HepG2 (cell line): ENCODE data around the gene SMYD1. TPM values are rescaled to one million over a fixed set of nuclear protein-coding genes. Genes with fewer than 3 reads are reported as not detected.

ENCODE experiments used
- ATRX ChIP-seq: sonication (generic); formaldehyde crosslinking; IDR thresholded peaks from 2 replicates; pipeline ENCODE4 v1.4.0; 2020; ENCODE audit warnings: missing genetic modification reagents, borderline replicate concordance
- GABPA ChIP-seq, 2 experiments: IDR thresholded peaks; 2 replicates each; pipeline ENCODE4 v1.6.1; 2011 to 2016; ENCODE audit warnings: low read depth in 2 of 2, low read length in 1 of 2, missing biosample characterization in 1 of 2, missing genetic modification characterization in 1 of 2
- GATAD2A ChIP-seq: IDR thresholded peaks from 2 replicates; pipeline ENCODE4 v1.6.1; 2016
- GLMP ChIP-seq: sonication (generic); formaldehyde crosslinking; IDR thresholded peaks from 2 replicates; pipeline ENCODE4 v1.9.0; 2021; ENCODE audit warnings: missing genetic modification reagents, mild to moderate bottlenecking, borderline replicate concordance
- HMGXB4 ChIP-seq, 2 experiments: sonication (generic) in 1 of 2; formaldehyde crosslinking in 1 of 2; IDR thresholded peaks; 2 replicates each; pipeline versions ENCODE4 v1.4.0 to v1.6.1; 2018 to 2020; ENCODE audit warnings: missing genetic modification reagents in 2 of 2, borderline replicate concordance in 1 of 2, low read depth in 1 of 2, mild to moderate bottlenecking in 1 of 2, missing biosample characterization in 1 of 2
- MAFG ChIP-seq: sonication (generic); formaldehyde crosslinking; IDR thresholded peaks from 2 replicates; pipeline ENCODE4 v1.5.1; 2020; ENCODE audit warnings: mild to moderate bottlenecking, missing genetic modification reagents
- MAZ ChIP-seq, 2 experiments: sonication (generic) in 1 of 2; formaldehyde crosslinking in 1 of 2; IDR thresholded peaks; 2 replicates each; pipeline versions ENCODE4 v1.5.0 to v1.6.1; 2012 to 2020; ENCODE audit warnings: low read depth in 2 of 2, mild to moderate bottlenecking in 2 of 2, borderline replicate concordance in 1 of 2, improper control_type of control experiment in 1 of 2, low read length in 1 of 2, missing genetic modification reagents in 1 of 2, moderate library complexity in 1 of 2
- MTA3 ChIP-seq: sonication (generic); formaldehyde crosslinking; IDR thresholded peaks from 2 replicates; pipeline ENCODE4 v1.4.0; 2020; ENCODE audit warnings: missing genetic modification reagents
- NCOA5 ChIP-seq: sonication (generic); formaldehyde crosslinking; IDR thresholded peaks from 2 replicates; pipeline ENCODE4 v1.4.0; 2020; ENCODE audit warnings: missing genetic modification reagents
- POLR2G ChIP-seq: fragments of 200-400 bp; formaldehyde crosslinking; IDR thresholded peaks from 2 replicates; pipeline ENCODE4 v1.6.1; 2018; ENCODE audit warnings: mild to moderate bottlenecking, low read depth, low read length, moderate library complexity
- RFX3 ChIP-seq: IDR thresholded peaks from 2 replicates; pipeline ENCODE4 v1.6.1; 2016; ENCODE audit warnings: missing biosample characterization, missing genetic modification reagents
- RFXANK ChIP-seq: IDR thresholded peaks from 2 replicates; pipeline ENCODE4 v1.6.1; 2016
- SP4 ChIP-seq: sonication (generic); formaldehyde crosslinking; IDR thresholded peaks from 2 replicates; pipeline ENCODE4 v1.8.1; 2023; ENCODE audit warnings: mild to moderate bottlenecking, missing genetic modification reagents
- SRSF9 ChIP-seq: fragments of 200-400 bp; formaldehyde crosslinking; IDR thresholded peaks from 2 replicates; pipeline ENCODE4 v1.6.1; 2018; ENCODE audit warnings: borderline replicate concordance, mild to moderate bottlenecking, low read depth, low read length; ENCODE audit not compliant: insufficient read depth, poor library complexity, severe bottlenecking
- TEAD2 ChIP-seq: sonication (generic); formaldehyde crosslinking; IDR thresholded peaks from 2 replicates; pipeline ENCODE4 v1.9.0; 2021; ENCODE audit warnings: missing genetic modification reagents
- THYN1 ChIP-seq: sonication (generic); formaldehyde crosslinking; IDR thresholded peaks from 2 replicates; pipeline ENCODE4 v1.8.1; 2023; ENCODE audit warnings: low read depth, mild to moderate bottlenecking, moderate library complexity, missing genetic modification reagents, borderline replicate concordance
- U2AF2 ChIP-seq: fragments of 200-400 bp; formaldehyde crosslinking; IDR thresholded peaks from 2 replicates; pipeline ENCODE4 v1.6.1; 2017; ENCODE audit warnings: low read depth, mild to moderate bottlenecking, low read length
- ZMYM2 ChIP-seq: sonication (generic); formaldehyde crosslinking; IDR thresholded peaks from 2 replicates; pipeline ENCODE4 v1.8.0; 2022; ENCODE audit warnings: mild to moderate bottlenecking, missing genetic modification reagents
- ZNF260 ChIP-seq: sonication (generic); formaldehyde crosslinking; IDR thresholded peaks from 2 replicates; pipeline ENCODE4 v1.4.0; 2020; ENCODE audit warnings: missing genetic modification reagents, low read depth, mild to moderate bottlenecking, borderline replicate concordance
- ZNF777 ChIP-seq: sonication (generic); formaldehyde crosslinking; IDR thresholded peaks from 2 replicates; pipeline ENCODE4 v1.4.0; 2020; ENCODE audit warnings: missing genetic modification reagents
- polyA plus RNA-seq, 8 experiments: library from polyadenylated mRNA; depleted of rRNA in 3 of 8; stranded (reverse) in 7 of 8; unstranded in 1 of 8; fragments of >200 nt; fragmentation: Illumina TruSeq in 4 of 8; extraction: Trizol in 4 of 8; gene quantifications; 2 replicates each; pipeline versions ENCODE4 v1.2.1 to v1.2.3, GENCODE V29; 2011 to 2016; ENCODE audit warnings: low read depth in 4 of 8, missing spikeins in 1 of 8, mixed read lengths in 1 of 8; ENCODE audit not compliant: insufficient read depth in 1 of 8
- total RNA-seq, 5 experiments: library from RNA; depleted of rRNA; stranded (reverse); fragments of >200 nt; fragmentation: Illumina TruSeq; extraction: Trizol; gene quantifications; 2 replicates each; pipeline ENCODE4 v1.2.3, GENCODE V29; 2016; ENCODE audit warnings: low read depth in 1 of 5
- TF ChIP-seq, protein P1 (sequence below): sonication (generic); formaldehyde crosslinking; IDR thresholded peaks from 2 replicates; pipeline ENCODE4 v1.4.0; 2020; ENCODE audit warnings: missing genetic modification reagents
- TF ChIP-seq, protein P2 (sequence below): sonication (generic); formaldehyde crosslinking; IDR thresholded peaks from 2 replicates; pipeline ENCODE4 v1.5.0; 2020; ENCODE audit warnings: missing genetic modification reagents, mild to moderate bottlenecking, borderline replicate concordance

SMYD1 gene
- total and polyA plus RNA-seq, 2 of the 13 experiments (the other 11 are each of a cell fraction or from before 2014, with no cell fraction given): not detected

DNA sequence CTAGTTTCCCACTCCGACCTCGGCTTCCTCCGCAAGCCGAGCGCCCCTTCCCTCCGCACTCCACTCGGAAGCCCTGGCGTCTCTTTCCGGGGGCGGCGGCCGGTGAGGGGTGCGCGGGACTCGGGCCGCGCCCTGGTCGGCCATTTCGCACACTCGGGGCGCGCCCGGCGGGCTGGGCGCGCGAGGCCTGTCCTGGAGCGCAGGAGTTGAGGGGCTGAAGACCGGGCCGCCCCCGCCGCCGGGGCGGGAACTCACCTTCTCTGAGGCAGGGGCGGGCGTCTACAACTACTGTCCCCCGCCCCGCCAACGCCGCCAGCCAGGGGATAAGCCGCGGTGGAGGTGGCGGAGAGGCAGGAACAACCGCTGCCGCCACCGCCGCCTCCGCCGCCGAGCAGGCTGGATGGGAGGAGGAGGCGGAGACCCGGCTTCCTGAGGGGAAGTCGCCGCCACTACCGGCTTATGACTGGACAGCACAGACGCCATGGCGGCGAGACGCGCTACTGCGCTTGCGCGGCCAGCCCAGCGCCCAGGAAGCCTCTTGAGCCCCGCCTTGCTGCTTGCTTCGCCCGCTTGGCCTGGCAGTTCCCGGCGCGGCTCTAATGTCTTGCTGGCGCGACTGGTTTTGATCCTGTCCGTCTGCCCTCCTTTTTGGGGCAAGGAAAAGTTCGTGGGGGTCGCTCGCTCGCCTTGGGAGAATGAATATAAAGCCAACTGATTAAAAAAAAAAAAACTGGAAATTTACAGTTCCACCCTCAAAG is 12.1 kb upstream of the SMYD1 start, which contains the start of gene KRCC1 (continued):
- TF ChIP-seq GLMP (no peak), GABPA (IDR thresholded peaks at IDR 0.05; ENCODE audit: low read depth, low read length) (peak; percentile 61), GABPA (CRISPR knock-in tag; IDR thresholded peaks at IDR 0.05; ENCODE audit: low read depth) (peak; percentile 81), RFX3 (CRISPR knock-in tag) (no peak), SRSF9 (no peak), MAFG (CRISPR knock-in tag) (no peak), SP4 (CRISPR knock-in tag) (peak; percentile 19; the same call in 1 of the 2 replicates), MAZ (IDR thresholded peaks at IDR 0.05; ENCODE audit: borderline replicate concordance, low read depth, low read length) (0 out of 2 replicates have a peak, but pooled peaks have one; percentile 70), MAZ (CRISPR knock-in tag; IDR thresholded peaks at IDR 0.05; ENCODE audit: low read depth) (peak; percentile 89; the same call in 1 of the 2 replicates), ZMYM2 (CRISPR knock-in tag) (no peak), ZNF260 (no peak), NCOA5 (CRISPR knock-in tag) (no peak), POLR2G (peak; percentile 96), MTA3 (CRISPR knock-in tag) (no peak), U2AF2 (no peak), RFXANK (0 out of 2 replicates have a peak, but pooled peaks have one; percentile 62), TEAD2 (no peak), GATAD2A (CRISPR knock-in tag) (no peak; the same call in 1 of the 2 replicates), ATRX (CRISPR knock-in tag) (no peak), THYN1 (CRISPR knock-in tag) (no peak), ZNF777 (CRISPR knock-in tag) (peak; percentile 42), HMGXB4 (CRISPR knock-in tag; IDR thresholded peaks at IDR 0.05; ENCODE audit: borderline replicate concordance in 1 of 2, low read depth in 1 of 2) (peak; percentile 84 to 94)
- TF ChIP-seq, protein P1, sequence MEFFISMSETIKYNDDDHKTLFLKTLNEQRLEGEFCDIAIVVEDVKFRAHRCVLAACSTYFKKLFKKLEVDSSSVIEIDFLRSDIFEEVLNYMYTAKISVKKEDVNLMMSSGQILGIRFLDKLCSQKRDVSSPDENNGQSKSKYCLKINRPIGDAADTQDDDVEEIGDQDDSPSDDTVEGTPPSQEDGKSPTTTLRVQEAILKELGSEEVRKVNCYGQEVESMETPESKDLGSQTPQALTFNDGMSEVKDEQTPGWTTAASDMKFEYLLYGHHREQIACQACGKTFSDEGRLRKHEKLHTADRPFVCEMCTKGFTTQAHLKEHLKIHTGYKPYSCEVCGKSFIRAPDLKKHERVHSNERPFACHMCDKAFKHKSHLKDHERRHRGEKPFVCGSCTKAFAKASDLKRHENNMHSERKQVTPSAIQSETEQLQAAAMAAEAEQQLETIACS (CRISPR knock-in tag): no peak; the same call in 1 of the 2 replicates
- TF ChIP-seq, protein P2, sequence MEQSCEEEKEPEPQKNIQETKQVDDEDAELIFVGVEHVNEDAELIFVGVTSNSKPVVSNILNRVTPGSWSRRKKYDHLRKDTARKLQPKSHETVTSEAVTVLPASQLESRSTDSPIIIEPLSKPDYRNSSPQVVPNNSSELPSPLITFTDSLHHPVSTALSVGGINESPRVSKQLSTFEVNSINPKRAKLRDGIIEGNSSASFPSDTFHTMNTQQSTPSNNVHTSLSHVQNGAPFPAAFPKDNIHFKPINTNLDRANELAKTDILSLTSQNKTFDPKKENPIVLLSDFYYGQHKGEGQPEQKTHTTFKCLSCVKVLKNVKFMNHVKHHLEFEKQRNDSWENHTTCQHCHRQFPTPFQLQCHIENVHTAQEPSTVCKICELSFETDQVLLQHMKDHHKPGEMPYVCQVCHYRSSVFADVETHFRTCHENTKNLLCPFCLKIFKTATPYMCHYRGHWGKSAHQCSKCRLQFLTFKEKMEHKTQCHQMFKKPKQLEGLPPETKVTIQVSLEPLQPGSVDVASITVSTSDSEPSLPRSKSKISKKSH (CRISPR knock-in tag): no peak
